K562 (cell line): ENCODE results near the gene UBR3. TPM values are rescaled to one million over a fixed set of nuclear protein-coding genes. Genes with fewer than 3 reads are reported as not detected.

Experiments
- ATAC-seq: fragments of 200-7000 bp; cut with Tn5 transposase; 3 replicates; pipeline ENCODE4 v1.9.1; 2020; ENCODE audit warnings: moderate library complexity
- BruUV-seq: library from RNA; stranded (reverse); fragments of 400-500 nt; replicated peaks from 2 replicates; lab custom pipeline; 2021; lab: Mats Ljungman, UMichigan
- CTCF ChIA-PET: fragments of 300-600 bp; formaldehyde crosslinking; extraction: SDS; loops from one replicate; lab custom pipeline; 2021; ENCODE audit warnings: low intra/inter-chr PET ratio; lab: Yijun Ruan, JAX
- POLR2A ChIA-PET: fragments of 300-600, 350-650 bp; sonication (Branson Sonifier 250); formaldehyde crosslinking; extraction: SDS; loops from one replicate; lab custom pipeline; 2021; ENCODE audit warnings: antibody characterized with exemption, inconsistent platforms; lab: Yijun Ruan, JAX
- DNase-seq, 4 experiments: peaks; one replicate each; pipeline versions ENCODE4 v3.0.0 to v3.0.0-alpha.2; 2011 to 2018; ENCODE audit warnings: low spot score in 3 of 4, mixed read lengths in 3 of 4; ENCODE audit errors: extremely low read depth in 1 of 4
- FAIRE-seq: peaks from 2 replicates; lab custom pipeline; 2011; peaks lifted over from hg19 to GRCh38; lab: Jason Lieb, UNC
- H2AFZ ChIP-seq: 2 replicates; pipeline ENCODE4 v1.6.0; 2011; ENCODE audit warnings: low read depth, low read length, control low read depth, inconsistent platforms
- H3K27ac ChIP-seq: fragments of 200-600 bp; 3 replicates; pipeline ENCODE4 v1.8.0; 2011; ENCODE audit warnings: low read depth, mild to moderate bottlenecking, control low read depth, inconsistent platforms, low read length, moderate library complexity, mixed read lengths; ENCODE audit errors: extremely low read depth
- H3K27me3 ChIP-seq, 2 experiments: fragments of 300-600 bp in 1 of 2; 2 replicates in 1 of 2; 3 replicates in 1 of 2; pipeline versions ENCODE4 v1.6.0 to v1.8.0; 2011; ENCODE audit warnings: inconsistent platforms in 2 of 2, low read length in 2 of 2, mild to moderate bottlenecking in 1 of 2, mixed read lengths in 1 of 2, moderate library complexity in 1 of 2; ENCODE audit not compliant: control insufficient read depth in 2 of 2, insufficient read depth in 2 of 2
- H3K36me3 ChIP-seq: fragments of 300-600 bp; 3 replicates; pipeline ENCODE4 v1.8.0; 2011; ENCODE audit warnings: mild to moderate bottlenecking, low read length, inconsistent platforms; ENCODE audit not compliant: control insufficient read depth, insufficient read depth
- H3K4me1 ChIP-seq, 2 experiments: fragments of 200-600 bp in 1 of 2; replicated peaks in 1 of 2; 2 replicates in 1 of 2; 3 replicates in 1 of 2; pipeline versions ENCODE4 v1.5.1 to v1.8.0; 2011; ENCODE audit warnings: inconsistent platforms in 2 of 2, low read length in 2 of 2, mild to moderate bottlenecking in 1 of 2, mixed read lengths in 1 of 2, moderate library complexity in 1 of 2; ENCODE audit not compliant: control insufficient read depth in 2 of 2, insufficient read depth in 2 of 2
- H3K4me2 ChIP-seq: 2 replicates; pipeline ENCODE4 v1.6.1; 2011; ENCODE audit warnings: low read length, control low read depth, inconsistent platforms, mixed read lengths; ENCODE audit not compliant: insufficient read depth
- H3K4me3 ChIP-seq: fragments of 200-600 bp; sonication (generic), shearing (Covaris generic); 2 replicates; pipeline ENCODE4 v1.5.1; 2016; ENCODE audit warnings: control low read depth, inconsistent platforms
- H3K79me2 ChIP-seq: fragments of 200-600 bp; 3 replicates; pipeline ENCODE4 v1.8.0; 2011; ENCODE audit warnings: low read length, inconsistent platforms; ENCODE audit not compliant: control insufficient read depth, insufficient read depth
- H3K9ac ChIP-seq, 2 experiments: 2 replicates each; pipeline versions ENCODE4 v1.6.0 to v1.6.1; 2011; ENCODE audit warnings: low read depth in 2 of 2, low read length in 2 of 2, control low read depth in 1 of 2, inconsistent platforms in 1 of 2, mild to moderate bottlenecking in 1 of 2, mixed read lengths in 1 of 2; ENCODE audit not compliant: insufficient read depth in 1 of 2
- H3K9me1 ChIP-seq: one replicate; pipeline ENCODE4 v1.6.0; 2011; ENCODE audit warnings: inconsistent platforms, mild to moderate bottlenecking, low read length, moderate library complexity; ENCODE audit not compliant: control insufficient read depth, insufficient read depth
- H3K9me3 ChIP-seq: replicated peaks from 2 replicates; pipeline ENCODE4 v1.5.1; 2011; ENCODE audit warnings: low read depth, low read length, inconsistent platforms; ENCODE audit not compliant: control insufficient read depth, insufficient read depth
- H4K20me1 ChIP-seq: replicated peaks from 2 replicates; pipeline ENCODE4 v1.6.1; 2011; ENCODE audit warnings: low read length, inconsistent platforms, mixed read lengths; ENCODE audit not compliant: control insufficient read depth, insufficient read depth
- BDP1 ChIP-seq: IDR thresholded peaks from 3 replicates; pipeline ENCODE4 v1.6.1; 2011; ENCODE audit not compliant: insufficient read length, insufficient read depth
- BHLHE40 ChIP-seq: IDR thresholded peaks from 2 replicates; pipeline ENCODE4 v1.6.1; 2011; ENCODE audit warnings: low read length, improper control_type of control experiment
- DDX20 ChIP-seq: fragments of 450-650 bp; IDR thresholded peaks from 2 replicates; pipeline ENCODE4 v1.6.1; 2016; ENCODE audit warnings: missing genetic modification characterization, low read depth, mild to moderate bottlenecking, missing compliant biosample characterization, moderate library complexity
- DEAF1 ChIP-seq: fragments of 450-650 bp; formaldehyde crosslinking; IDR thresholded peaks from 2 replicates; pipeline ENCODE4 v1.4.0; 2020; ENCODE audit warnings: mild to moderate bottlenecking, moderate library complexity
- HNRNPUL1 ChIP-seq: fragments of 200-400 bp; formaldehyde crosslinking; IDR thresholded peaks from 2 replicates; pipeline ENCODE4 v1.6.1; 2017; ENCODE audit warnings: low read length
- IRF9 ChIP-seq: fragments of 450-650 bp; IDR thresholded peaks from 2 replicates; pipeline ENCODE4 v1.6.1; 2016; ENCODE audit warnings: missing biosample characterization, missing genetic modification characterization
- MAFG ChIP-seq: fragments of 450-650 bp; conservative IDR thresholded peaks from 2 replicates; pipeline ENCODE4 v1.6.1; 2016; ENCODE audit warnings: missing genetic modification characterization, missing compliant biosample characterization
- PCBP2 ChIP-seq: fragments of 200-400 bp; formaldehyde crosslinking; IDR thresholded peaks from 2 replicates; pipeline ENCODE4 v1.6.1; 2018; ENCODE audit warnings: low read length, low read depth, mild to moderate bottlenecking, moderate library complexity; ENCODE audit not compliant: poor library complexity, severe bottlenecking
- RUNX1 ChIP-seq: sonication (generic); IDR thresholded peaks from 2 replicates; pipeline ENCODE4 v1.6.1; 2016; ENCODE audit warnings: antibody characterized with exemption, low read depth
- ZNF174 ChIP-seq: fragments of 250-450 bp; sonication (Bioruptor Pico); IDR thresholded peaks from 2 replicates; pipeline ENCODE4 v1.4.0; 2020; ENCODE audit warnings: mild to moderate bottlenecking
- ZNF324 ChIP-seq: fragments of 250-450 bp; sonication (Bioruptor Pico); IDR thresholded peaks from 2 replicates; pipeline ENCODE4 v1.4.0; 2020; ENCODE audit warnings: mild to moderate bottlenecking
- ZNF586 ChIP-seq: fragments of 450-650 bp; formaldehyde crosslinking; conservative IDR thresholded peaks from 2 replicates; pipeline ENCODE4 v1.4.0; 2020; ENCODE audit warnings: mild to moderate bottlenecking, moderate library complexity
- WGBS: fragments of 100-300 bp; shearing (Covaris generic); methylation state at CpG from one replicate; pipeline ENCODE4 v1.1.6; 2016; ENCODE audit warnings: low coverage, mixed read lengths; ENCODE audit not compliant: insufficient coverage; ENCODE audit errors: missing lambda C conversion rate; 5-methylcytosine and 5-hydroxymethylcytosine counted together
- in situ Hi-C: fragments of 300-500 bp; cut with MboI; formaldehyde crosslinking; loops from 4 replicates; pipeline ENCODE4 v1.15.0; 2018; ENCODE audit warnings: inconsistent platforms, mixed read lengths
- intact Hi-C: fragments of 100-400 bp; cut with micrococcal nuclease; formaldehyde crosslinking; loops from 2 replicates; pipeline ENCODE4 v1.14.2; 2022
- polyA plus RNA-seq, 8 experiments: library from polyadenylated mRNA; depleted of rRNA in 4 of 8; stranded (reverse) in 5 of 8; unstranded in 3 of 8; fragments of >200 nt; fragmentation: Nextera tagmentation in 2 of 8; fragmentation: Illumina TruSeq in 1 of 8; extraction: Ambion mirVana in 2 of 8; extraction: Trizol in 1 of 8; gene quantifications; 2 replicates each; pipeline versions ENCODE4 v1.2.1 to v1.2.3, GENCODE V29; 2011 to 2014; ENCODE audit warnings: inconsistent platforms in 1 of 8, missing spikeins in 1 of 8
- total RNA-seq, 7 experiments: library from RNA; depleted of rRNA in 6 of 7; stranded (reverse); fragments of >200 nt in 6 of 7; fragmentation: Illumina TruSeq in 2 of 7; extraction: Trizol in 2 of 7; gene quantifications; 2 replicates each; pipeline versions ENCODE4 v1.2.1 to v1.2.3, GENCODE V29; 2011 to 2021; ENCODE audit warnings: low replicate concordance in 1 of 7

UBR3 gene
- total and polyA plus RNA-seq, 9 of the 15 experiments (the other 6 are each of a cell fraction or from before 2014, with no cell fraction given) = 14.4 to 63.5 (median 40.4) TPM

DNA sequence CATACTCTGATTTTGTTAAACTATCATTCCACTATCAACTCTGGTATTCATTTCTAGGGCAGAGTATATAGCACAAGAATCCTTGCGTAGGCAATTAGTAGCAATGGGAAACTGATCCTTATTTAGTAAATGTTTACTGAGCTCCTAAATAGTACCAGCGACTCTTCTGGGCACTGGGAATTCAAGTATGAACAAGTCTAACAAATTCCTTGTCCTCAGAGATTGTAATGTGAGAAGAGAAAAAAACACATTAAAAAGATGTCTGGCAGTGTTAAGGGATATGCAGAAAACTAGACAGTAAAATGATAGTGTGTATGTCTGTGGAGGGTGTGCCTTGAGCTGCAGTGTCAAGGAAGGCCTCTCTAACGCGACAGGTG lies 3.3 kb upstream of the UBR3 start:
- DNase-seq = no peak
- Histone ChIP-seq H3K27ac (peak overlapping the region; percentile 79), H3K4me3 (peak overlapping the region; percentile 65), H3K9me1 (no peaks in the 10 kb centered on the region), H3K79me2 (peaks cover 60% of the 10 kb centered on the region), H3K4me2 (peak overlapping the region; percentile 89), H3K36me3 (peaks cover 38% of the 10 kb centered on the region), H3K27me3 (no peaks in the 10 kb centered on the region), H2AFZ (peak overlapping the region; percentile 90), H3K9me3 (no peaks in the 10 kb centered on the region), H3K9ac (peak overlapping the region; percentile 88 to 94), H3K4me1 (peaks cover 12 to 30% of the 10 kb centered on the region in 2 experiments; a peak in 4 of 5 replicates), H4K20me1 (peaks cover 13% of the 10 kb centered on the region)
- ChIA-PET CTCF (interaction anchor here (0.9 to 4.8 kb wide), 7 partner anchors 54 to 991 kb away, joined by 4 to 74 read pairs (median 6); no protein-coding TSS in a partner anchor), POLR2A (interaction anchor here (0.8 to 1.8 kb wide), 7 partner anchors 8 to 118 kb away, joined by 4 to 11 read pairs (median 4); no protein-coding TSS in a partner anchor)
- intact Hi-C loops = loop anchor here (2.0 to 10.0 kb wide), 3 partner anchors 45 to 541 kb away; no protein-coding TSS in a partner anchor
- ATAC-seq = peak; percentile 7; the same call in 2 of the 3 replicates
- in situ Hi-C loops = loop anchor here (5.0 kb wide), 1 partner anchor 103 kb away; no protein-coding TSS in a partner anchor
- TSS peak; percentile 57 for BruUV-seq
- no peak for FAIRE-seq
- 2% methylated on average over 4 of the region's 4 CpGs for WGBS
- TF ChIP-seq HNRNPUL1 = no peak
- peak; percentile 21; the same call in 1 of the 2 replicates for TF ChIP-seq ZNF324
- TF ChIP-seq ZNF586 (CRISPR knock-in tag) = 0 out of 2 replicates have a peak, but pooled peaks have one; percentile 46
- TF ChIP-seq MAFG (tag) = 0 out of 2 replicates have a peak, but pooled peaks have one; percentile 20
- 0 out of 2 replicates have a peak, but pooled peaks have one; percentile 23 for TF ChIP-seq ZNF174
- no peak for TF ChIP-seq BDP1
- TF ChIP-seq IRF9 (tag) = no peak
- TF ChIP-seq RUNX1 = no peak
- no peak for TF ChIP-seq PCBP2
- TF ChIP-seq BHLHE40 = no peak
- TF ChIP-seq DDX20 = no peak
- TF ChIP-seq DEAF1 (CRISPR knock-in tag) = peak; percentile 26; the same call in 1 of the 2 replicates
